Measurements from ENCODE around the gene POLR3GL. TPM values are rescaled to one million over a fixed set of nuclear protein-coding genes. Genes with fewer than 3 reads are reported as not detected.

Gene POLR3GL
- total RNA-seq, 1 experiment from 2014 or later: 7.9 TPM

GRCh38 chr1:145918144-145918991 lies 46.1 kb upstream of the POLR3GL start, which contains the start of gene PEX11B:
PEX11B (minus strand) TSS chr1:145918717; CDS start chr1:145918688, 29 bp downstream.
- peak within 1 kb of the TSS; percentile 88 to 94 for H3K4me3 Mint-ChIP-seq
- Histone ChIP-seq H4K20me1 (ENCODE audit: control insufficient read depth, insufficient read depth, insufficient read length) (no peaks in the 10 kb centered on the region), H4K91ac (ENCODE audit: insufficient read length, low read depth, low read length) (no peak within 1 kb of the TSS), H3K4me1 (ENCODE audit: insufficient read depth, low read length) (no peaks in the 10 kb centered on the region), H2BK12ac (ENCODE audit: insufficient read length, low read depth, low read length) (peak within 1 kb of the TSS; percentile 15), H2AK5ac (ENCODE audit: insufficient read length, low read length) (no peak within 1 kb of the TSS), H3K9ac (ENCODE audit: extremely low read depth, insufficient read length, low read length) (peak within 1 kb of the TSS; percentile 87), H3T11ph (ENCODE audit: low read length) (no peak within 1 kb of the TSS), H3K23ac (ENCODE audit: insufficient read length, low read depth, low read length) (no peak within 1 kb of the TSS), H2BK120ac (ENCODE audit: low read depth, low read length, poor library complexity, severe bottlenecking) (no peak within 1 kb of the TSS), H3K4me2 (ENCODE audit: insufficient read depth, insufficient read length, low read length) (peak within 1 kb of the TSS; percentile 96), H4K5ac (ENCODE audit: insufficient read length, low read depth, low read length) (no peak within 1 kb of the TSS), H3K56ac (ENCODE audit: insufficient read length, low read depth, low read length) (peak within 1 kb of the TSS; percentile 60), H3K23me2 (ENCODE audit: insufficient read length, low read depth, low read length, poor library complexity, severe bottlenecking) (peaks cover 10% of the 10 kb centered on the region), H2BK20ac (ENCODE audit: low read depth, low read length, poor library complexity, severe bottlenecking) (no peak within 1 kb of the TSS), H3K14ac (ENCODE audit: insufficient read depth, low read length) (peak within 1 kb of the TSS; percentile 67), H3K18ac (ENCODE audit: insufficient read length, low read depth, low read length) (peak within 1 kb of the TSS; percentile 66), H2AFZ (ENCODE audit: low read length) (peak within 1 kb of the TSS; percentile 48), H2BK15ac (ENCODE audit: low read depth, low read length) (0 out of 2 replicates have a peak within 1 kb of the TSS, but pooled peaks have one; percentile 4), H3K79me2 (ENCODE audit: insufficient read depth, low read length) (no peaks in the 10 kb centered on the region), H3K9me3 (ENCODE audit: control insufficient read depth, low read depth, low read length) (no peaks in the 10 kb centered on the region), H3K27ac (ENCODE audit: insufficient read length, low read depth, low read length) (no peak within 1 kb of the TSS), H3K27me3 (ENCODE audit: insufficient read depth, low read length) (no peaks in the 10 kb centered on the region), H3K79me1 (ENCODE audit: insufficient read depth, low read depth, low read length, poor library complexity, severe bottlenecking) (no peaks in the 10 kb centered on the region), H4K8ac (replicated peaks; ENCODE audit: insufficient read length, low read depth, low read length) (no peak within 1 kb of the TSS), H3K4ac (ENCODE audit: low read depth, low read length) (no peak within 1 kb of the TSS), H2BK5ac (ENCODE audit: insufficient read length, low read length) (no peak within 1 kb of the TSS)
- no peaks in the 10 kb centered on the region for H3K9me3 Mint-ChIP-seq
- peaks cover 16 to 17% of the 10 kb centered on the region in 2 experiments for H3K4me1 Mint-ChIP-seq
- peak within 1 kb of the TSS in 2 of 3 experiments; percentile 68 to 92; a peak in 3 of 7 replicates for H3K27ac Mint-ChIP-seq
- H3K36me3 Mint-ChIP-seq (ENCODE audit: insufficient read depth in 1 of 3, low read depth in 3 of 3): peaks cover 2 to 13% (median 12%) of the 10 kb centered on the region in 3 experiments; a peak in 6 of 7 replicates
- DNase-seq: peak; percentile 88
- no peak for TF ChIP-seq CTCF (conservative IDR thresholded peaks at IDR 0.05)
- no peaks in the 10 kb centered on the region for H3K27me3 Mint-ChIP-seq (ENCODE audit: low read depth)
- WGBS (ENCODE audit: extremely low coverage, insufficient read length, low lambda C conversion rate): no CpG with 5 or more reads among the region's 51 CpGs

Data from H9 (cell line).